B cell (primary cell): Measurements from ENCODE around the gene LRBA. TPM values are rescaled to one million over a fixed set of nuclear protein-coding genes. Genes with fewer than 3 reads are reported as not detected.

ENCODE experiments used
- ATAC-seq: fragments of 200-7000 bp; cut with Tn5 transposase; one replicate; pipeline ENCODE4 v1.10.0; 2021; ENCODE audit warnings: low read depth, mild to moderate bottlenecking, moderate number of reproducible peaks, moderate library complexity
- CTCF ChIA-PET: fragments of 350-600 bp; sonication (Branson Sonifier 250); formaldehyde crosslinking; loops from one replicate; lab custom pipeline; 2021; ENCODE audit warnings: antibody characterized with exemption, inconsistent platforms; lab: Charles Lee
- POLR2A ChIA-PET: fragments of 350-600 bp; sonication (Branson Sonifier 250); formaldehyde crosslinking; loops from one replicate; lab custom pipeline; 2021; ENCODE audit warnings: antibody characterized with exemption; lab: Charles Lee
- DNase-seq: peaks from one replicate; pipeline ENCODE4 v3.0.0; 2013
- H2AFZ ChIP-seq: 2 replicates; pipeline ENCODE4 v1.6.1; 2012; ENCODE audit warnings: mild to moderate bottlenecking, low read depth, low read length; ENCODE audit not compliant: insufficient read depth, poor library complexity, severe bottlenecking
- H3K27ac ChIP-seq, 2 donors: 1 replicate in 1 of 2; 2 replicates in 1 of 2; pipeline ENCODE4 v1.5.1; 2012 to 2013; ENCODE audit warnings: low read length in 2 of 2, mild to moderate bottlenecking in 2 of 2, moderate library complexity in 1 of 2
- H3K27me3 ChIP-seq, 4 experiments: fragments of 200-600 bp in 1 of 4; sonication (generic) in 1 of 4; replicated peaks in 1 of 4; 1 replicate in 2 of 4; 2 replicates in 2 of 4; pipeline versions ENCODE4 v1.6.1 to v1.7.0; 2013 to 2016; ENCODE audit warnings: low read length in 3 of 4, mild to moderate bottlenecking in 2 of 4, mixed read lengths in 1 of 4, moderate library complexity in 1 of 4; ENCODE audit not compliant: insufficient read depth in 4 of 4, control insufficient read depth in 3 of 4; ENCODE audit errors: control extremely low read depth in 1 of 4
- H3K36me3 ChIP-seq, 2 experiments: replicated peaks in 1 of 2; 1 replicate in 1 of 2; 2 replicates in 1 of 2; pipeline versions ENCODE4 v1.6.1 to v1.7.1; 2013; ENCODE audit warnings: low read length in 1 of 2; ENCODE audit not compliant: insufficient read depth in 2 of 2, control insufficient read depth in 1 of 2; ENCODE audit errors: control extremely low read depth in 1 of 2, extremely low read depth in 1 of 2
- H3K4me1 ChIP-seq, 2 donors: fragments of 200-600 bp in 1 of 2; sonication (generic) in 1 of 2; 1 replicate in 1 of 2; 2 replicates in 1 of 2; pipeline versions ENCODE4 v1.5.1 to v1.6.1; 2013 to 2017; ENCODE audit warnings: low read length in 2 of 2; ENCODE audit not compliant: control insufficient read depth in 2 of 2, insufficient read depth in 2 of 2
- H3K4me2 ChIP-seq: replicated peaks from 2 replicates; pipeline ENCODE3; 2012; ENCODE audit warnings: mild to moderate bottlenecking, low read depth, low read length; ENCODE audit not compliant: poor library complexity, severe bottlenecking
- H3K4me3 ChIP-seq, 5 experiments: fragments of 200-600 bp in 1 of 5; sonication (generic) in 1 of 5; 1 replicate in 3 of 5; 2 replicates in 2 of 5; pipeline versions ENCODE4 v1.5.1 to v1.7.0; 2011 to 2016; ENCODE audit warnings: low read length in 4 of 5, mild to moderate bottlenecking in 4 of 5, low read depth in 2 of 5, control low read depth in 1 of 5, moderate library complexity in 1 of 5; ENCODE audit not compliant: insufficient read depth in 1 of 5; ENCODE audit errors: control extremely low read depth in 1 of 5, extremely low read depth in 1 of 5
- H3K79me2 ChIP-seq: fragments of 200-600 bp; sonication (generic); one replicate; pipeline ENCODE4 v1.6.0; 2016; ENCODE audit warnings: low read length; ENCODE audit not compliant: control insufficient read depth, insufficient read depth
- H3K9ac ChIP-seq: fragments of 200-600 bp; sonication (generic); 2 replicates; pipeline ENCODE4 v1.6.1; 2017; ENCODE audit warnings: mild to moderate bottlenecking, low read length, moderate library complexity
- H3K9me3 ChIP-seq, 3 donors: one replicate each; pipeline versions ENCODE4 v1.6.1 to v1.7.1; 2013; ENCODE audit warnings: low read length in 2 of 3; ENCODE audit not compliant: control insufficient read depth in 2 of 3, insufficient read depth in 1 of 3; ENCODE audit errors: control extremely low read depth in 1 of 3
- H4K20me1 ChIP-seq: 2 replicates; pipeline ENCODE4 v1.6.0; 2012; ENCODE audit warnings: mild to moderate bottlenecking, low read length; ENCODE audit not compliant: insufficient read depth, control insufficient read depth, poor library complexity, severe bottlenecking
- H3K27ac Mint-ChIP-seq: one replicate; pipeline ENCODE4 v1.8.0; 2021; ENCODE audit warnings: mixed read lengths
- H3K27me3 Mint-ChIP-seq: one replicate; pipeline ENCODE4 v1.8.0; 2021; ENCODE audit warnings: mixed read lengths
- H3K4me1 Mint-ChIP-seq: one replicate; pipeline ENCODE4 v1.8.0; 2021; ENCODE audit warnings: mixed read lengths
- H3K4me3 Mint-ChIP-seq: one replicate; pipeline ENCODE4 v1.8.0; 2021; ENCODE audit warnings: mixed read lengths
- H3K9me3 Mint-ChIP-seq: one replicate; pipeline ENCODE4 v1.8.0; 2022; ENCODE audit warnings: mixed read lengths; ENCODE audit not compliant: insufficient read depth
- CTCF ChIP-seq: fragments of 200-600 bp; IDR thresholded peaks from one replicate; pipeline ENCODE4 v1.8.0; 2022; ENCODE audit warnings: antibody characterized with exemption, mild to moderate bottlenecking
- EZH2 ChIP-seq: IDR thresholded peaks from 2 replicates; pipeline ENCODE4 v1.6.1; 2012; ENCODE audit warnings: borderline replicate concordance, low read depth, mild to moderate bottlenecking, moderate library complexity, low read length; ENCODE audit not compliant: insufficient read depth, poor library complexity, severe bottlenecking
- WGBS: methylation state at CpG from one replicate; pipeline ENCODE4 v1.1.5; 2013; ENCODE audit warnings: missing lambda C conversion rate; ENCODE audit not compliant: insufficient coverage; 5-methylcytosine and 5-hydroxymethylcytosine counted together
- intact Hi-C: fragments of 100-400 bp; cut with micrococcal nuclease; formaldehyde crosslinking; loops from one replicate; pipeline ENCODE4 v1.10.0; 2022
- polyA plus RNA-seq: library from polyadenylated mRNA; depleted of rRNA; stranded (reverse); fragments of >200 nt; gene quantifications from 2 replicates; pipeline ENCODE4 v1.2.3, GENCODE V29; 2012
- total RNA-seq, 2 donors: library from RNA; stranded (reverse); fragments of 120-200 nt in 1 of 2; gene quantifications; 1 replicate in 1 of 2; 2 replicates in 1 of 2; pipeline versions ENCODE4 v1.2.3 to v1.2.4, GENCODE V29; 2013 to 2022

The LRBA gene
- total and polyA plus RNA-seq, 2 donors (not counting 1 experiment from before 2014, with no cell fraction given), result 17.5 to 86.7 TPM

- no peak overlapping the region for H3K9ac ChIP-seq
- Mint-ChIP-seq H3K9me3 (no peaks in the 10 kb centered on the region), H3K27ac (no peak overlapping the region), H3K4me3 (no peak overlapping the region), H3K4me1 (no peaks in the 10 kb centered on the region), H3K27me3 (no peaks in the 10 kb centered on the region)
- H3K27ac ChIP-seq, result no peak overlapping the region
- no peaks in the 10 kb centered on the region for H3K79me2 ChIP-seq
- no peaks in the 10 kb centered on the region for H3K36me3 ChIP-seq
- TF ChIP-seq EZH2, result no peak
- TF ChIP-seq CTCF, result no peak
- H3K9me3 ChIP-seq, result no peaks in the 10 kb centered on the region
- no peak for ATAC-seq
- H4K20me1 ChIP-seq, result no peaks in the 10 kb centered on the region
- ChIA-PET POLR2A (no interaction called here), CTCF (no interaction called here)
- no peaks in the 10 kb centered on the region for H3K4me1 ChIP-seq
- WGBS, result 80% methylated on average over 1 of the region's 3 CpGs
- DNase-seq, result no peak
- no peak overlapping the region for H2AFZ ChIP-seq
- intact Hi-C loops, result no loop called here
- H3K4me2 ChIP-seq, result no peak overlapping the region
- no peak overlapping the region for H3K4me3 ChIP-seq
- no peaks in the 10 kb centered on the region for H3K27me3 ChIP-seq
Measured at GRCh38 chr4:150369434-150370380, 645.4 kb downstream of the LRBA start.

- no peak overlapping the region for H3K4me3 Mint-ChIP-seq
- H3K4me3 ChIP-seq, result no peak overlapping the region
- no peak for DNase-seq
- H3K27me3 Mint-ChIP-seq, result no peaks in the 10 kb centered on the region
- CTCF ChIA-PET, result no interaction called here
- H2AFZ ChIP-seq, result no peak overlapping the region
- no peaks in the 10 kb centered on the region for H3K36me3 ChIP-seq
- no peaks in the 10 kb centered on the region for H3K4me1 ChIP-seq
- no peaks in the 10 kb centered on the region for H3K9me3 ChIP-seq
- H3K27me3 ChIP-seq, result no peaks in the 10 kb centered on the region
- no peak overlapping the region for H3K27ac Mint-ChIP-seq
- intact Hi-C loops, result no loop called here
- no peaks in the 10 kb centered on the region for H3K9me3 Mint-ChIP-seq
- no peak overlapping the region for H3K27ac ChIP-seq
- no peak for ATAC-seq
- POLR2A ChIA-PET, result no interaction called here
- H4K20me1 ChIP-seq, result no peaks in the 10 kb centered on the region
- TF ChIP-seq EZH2, result no peak
- no peaks in the 10 kb centered on the region for H3K4me1 Mint-ChIP-seq
- H3K4me2 ChIP-seq, result no peak overlapping the region
- no peaks in the 10 kb centered on the region for H3K79me2 ChIP-seq
- H3K9ac ChIP-seq, result no peak overlapping the region
Measured at GRCh38 chr4:150368667-150369066, 646.4 kb downstream of the LRBA start.
